CD4-positive, alpha-beta T cell (primary cell): ENCODE results near the gene CTIF. TPM values are rescaled to one million over a fixed set of nuclear protein-coding genes. Genes with fewer than 3 reads are reported as not detected.

Experiments
- ATAC-seq: fragments of 200-7000 bp; cut with Tn5 transposase; one replicate; pipeline ENCODE4 v1.10.0; 2022; ENCODE audit warnings: mild to moderate bottlenecking; ENCODE audit not compliant: poor library complexity
- CTCF ChIA-PET: fragments of 350-600 bp; sonication (Branson Sonifier 250); formaldehyde crosslinking; loops from one replicate; lab custom pipeline; 2021; ENCODE audit warnings: antibody characterized with exemption, inconsistent platforms; lab: Charles Lee
- POLR2A ChIA-PET: fragments of 350-600 bp; sonication (Branson Sonifier 250); formaldehyde crosslinking; loops from one replicate; lab custom pipeline; 2021; ENCODE audit warnings: antibody characterized with exemption, inconsistent platforms; lab: Charles Lee
- DNase-seq, 14 experiments: peaks; one replicate each; pipeline ENCODE4 v3.0.0-alpha.2; 2013 to 2020; ENCODE audit warnings: mixed read lengths in 2 of 14
- H3K27ac ChIP-seq, 2 donors: one replicate each; pipeline versions ENCODE4 v1.5.1 to v1.7.0; 2013; ENCODE audit warnings: low read length in 2 of 2, low read depth in 1 of 2, mild to moderate bottlenecking in 1 of 2
- H3K27me3 ChIP-seq, 2 experiments: 1 replicate in 1 of 2; 2 replicates in 1 of 2; pipeline versions ENCODE4 v1.6.1 to v1.7.0; 2013; ENCODE audit warnings: low read length in 2 of 2, control low read depth in 1 of 2, mild to moderate bottlenecking in 1 of 2, moderate library complexity in 1 of 2; ENCODE audit not compliant: insufficient read depth in 2 of 2, control insufficient read depth in 1 of 2
- H3K36me3 ChIP-seq: one replicate; pipeline ENCODE4 v1.6.1; 2013; ENCODE audit warnings: low read length, control low read depth; ENCODE audit not compliant: insufficient read depth
- H3K4me1 ChIP-seq: one replicate; pipeline ENCODE4 v1.6.1; 2013; ENCODE audit warnings: low read length, control low read depth; ENCODE audit not compliant: insufficient read depth
- H3K4me3 ChIP-seq: one replicate; pipeline ENCODE4 v1.5.1; 2013; ENCODE audit warnings: mild to moderate bottlenecking, low read length, moderate library complexity
- H3K9me3 ChIP-seq, 2 experiments: 1 replicate in 1 of 2; 2 replicates in 1 of 2; pipeline versions ENCODE4 v1.6.1 to v1.7.0; 2013; ENCODE audit warnings: low read length in 2 of 2, mild to moderate bottlenecking in 2 of 2, control low read depth in 1 of 2, moderate library complexity in 1 of 2; ENCODE audit not compliant: control insufficient read depth in 1 of 2, insufficient read depth in 1 of 2
- H3K27ac Mint-ChIP-seq: one replicate; pipeline ENCODE4 v1.8.0; 2020; ENCODE audit warnings: mixed read lengths
- H3K27me3 Mint-ChIP-seq: one replicate; pipeline ENCODE4 v1.8.0; 2021; ENCODE audit warnings: mixed read lengths
- H3K36me3 Mint-ChIP-seq: one replicate; pipeline ENCODE4 v1.8.0; 2021; ENCODE audit warnings: low read depth, mixed read lengths
- H3K4me1 Mint-ChIP-seq: one replicate; pipeline ENCODE4 v1.8.0; 2021; ENCODE audit warnings: low read depth, mixed read lengths
- H3K4me3 Mint-ChIP-seq: one replicate; pipeline ENCODE4 v1.8.0; 2020; ENCODE audit warnings: mild to moderate bottlenecking, mixed read lengths
- H3K9me3 Mint-ChIP-seq: one replicate; pipeline ENCODE4 v1.8.0; 2020; ENCODE audit warnings: mixed read lengths
- intact Hi-C, 2 experiments: fragments of 100-400 bp; cut with DNase I in 1 of 2; cut with micrococcal nuclease in 1 of 2; formaldehyde crosslinking; loops; one replicate each; pipeline versions ENCODE4 v1.15.1 to v1.9.0; 2023 to 2025; cut with DNase I, micrococcal nuclease
- total RNA-seq, 174 experiments: library from RNA in 2 of 174; stranded (reverse) in 2 of 174; gene quantifications; one replicate each; pipeline ENCODE4 v1.2.3 and lab custom pipeline; 2021 to 2026
- TF ChIP-seq, protein P1 (sequence below): fragments of 200-600 bp; IDR thresholded peaks from one replicate; pipeline ENCODE4 v1.8.0; 2022; ENCODE audit warnings: antibody characterized with exemption, mild to moderate bottlenecking

CTIF gene
- total RNA-seq, 2 experiments from 2014 or later = 1.1 to 2.9 TPM

DNA sequence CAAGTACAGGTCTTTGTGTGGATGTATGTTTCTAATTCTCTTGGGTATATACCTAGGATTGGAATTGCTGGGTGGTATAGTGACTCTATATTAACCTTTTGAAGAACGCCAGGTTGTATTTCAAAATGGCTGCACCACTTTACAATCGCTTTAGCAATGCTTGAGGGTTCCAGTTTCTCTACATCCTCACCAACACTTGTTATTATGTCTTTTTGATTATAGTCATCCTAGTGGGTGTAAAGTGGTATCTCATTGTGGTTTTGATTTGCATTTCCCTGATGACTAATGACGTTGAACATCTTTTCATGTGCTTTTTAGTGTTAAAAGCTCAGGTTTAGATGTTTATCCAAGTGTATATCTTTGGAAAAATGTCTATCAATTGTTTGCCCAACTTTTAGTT lies 39.5 kb downstream of the CTIF start:
- TF ChIP-seq, protein P1, sequence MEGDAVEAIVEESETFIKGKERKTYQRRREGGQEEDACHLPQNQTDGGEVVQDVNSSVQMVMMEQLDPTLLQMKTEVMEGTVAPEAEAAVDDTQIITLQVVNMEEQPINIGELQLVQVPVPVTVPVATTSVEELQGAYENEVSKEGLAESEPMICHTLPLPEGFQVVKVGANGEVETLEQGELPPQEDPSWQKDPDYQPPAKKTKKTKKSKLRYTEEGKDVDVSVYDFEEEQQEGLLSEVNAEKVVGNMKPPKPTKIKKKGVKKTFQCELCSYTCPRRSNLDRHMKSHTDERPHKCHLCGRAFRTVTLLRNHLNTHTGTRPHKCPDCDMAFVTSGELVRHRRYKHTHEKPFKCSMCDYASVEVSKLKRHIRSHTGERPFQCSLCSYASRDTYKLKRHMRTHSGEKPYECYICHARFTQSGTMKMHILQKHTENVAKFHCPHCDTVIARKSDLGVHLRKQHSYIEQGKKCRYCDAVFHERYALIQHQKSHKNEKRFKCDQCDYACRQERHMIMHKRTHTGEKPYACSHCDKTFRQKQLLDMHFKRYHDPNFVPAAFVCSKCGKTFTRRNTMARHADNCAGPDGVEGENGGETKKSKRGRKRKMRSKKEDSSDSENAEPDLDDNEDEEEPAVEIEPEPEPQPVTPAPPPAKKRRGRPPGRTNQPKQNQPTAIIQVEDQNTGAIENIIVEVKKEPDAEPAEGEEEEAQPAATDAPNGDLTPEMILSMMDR = no peak
- intact Hi-C loops = no loop called here
- H3K27ac Mint-ChIP-seq = no peak overlapping the region

GRCh38 chr18:48580066-48580465 lies 41.2 kb downstream of the CTIF start:
- H3K4me3 Mint-ChIP-seq = no peak overlapping the region

More for the DNA sequence above, 39.5 kb downstream of the CTIF start:
- H3K27me3 Mint-ChIP-seq = no peaks in the 10 kb centered on the region
- no peaks in the 10 kb centered on the region for H3K36me3 Mint-ChIP-seq
- Histone ChIP-seq H3K4me3 (no peak overlapping the region), H3K9me3 (peaks cover 0 to 3% of the 10 kb centered on the region in 2 experiments), H3K36me3 (no peaks in the 10 kb centered on the region), H3K27me3 (no peaks in the 10 kb centered on the region), H3K4me1 (no peaks in the 10 kb centered on the region), H3K27ac (no peak overlapping the region)
- no peaks in the 10 kb centered on the region for H3K4me1 Mint-ChIP-seq
- DNase-seq = no peak
- ATAC-seq = no peak
- H3K9me3 Mint-ChIP-seq = no peaks in the 10 kb centered on the region
- ChIA-PET CTCF (no interaction called here), POLR2A (no interaction called here)
- no peak overlapping the region for H3K4me3 Mint-ChIP-seq

GRCh38 chr18:48580782-48581181 lies 42.0 kb downstream of the CTIF start:
- Mint-ChIP-seq H3K36me3 (no peaks in the 10 kb centered on the region), H3K4me1 (no peaks in the 10 kb centered on the region), H3K4me3 (no peak overlapping the region), H3K27ac (no peak overlapping the region), H3K27me3 (no peaks in the 10 kb centered on the region), H3K9me3 (no peaks in the 10 kb centered on the region)
- no peaks in the 10 kb centered on the region for H3K4me1 ChIP-seq
- H3K4me3 ChIP-seq = no peak overlapping the region
- no peak overlapping the region for H3K27ac ChIP-seq
- no peaks in the 10 kb centered on the region for H3K27me3 ChIP-seq
- TF ChIP-seq, protein P1 = no peak
- H3K36me3 ChIP-seq = no peaks in the 10 kb centered on the region
- ATAC-seq (no peak), DNase-seq (no peak)
- intact Hi-C loops = no loop called here
- H3K9me3 ChIP-seq = peaks cover 0 to 3% of the 10 kb centered on the region in 2 experiments
- ChIA-PET POLR2A (no interaction called here), CTCF (no interaction called here)

More at GRCh38 chr18:48580066-48580465, 41.2 kb downstream of the CTIF start:
- Mint-ChIP-seq H3K27me3 (no peaks in the 10 kb centered on the region), H3K9me3 (no peaks in the 10 kb centered on the region), H3K4me1 (no peaks in the 10 kb centered on the region), H3K27ac (no peak overlapping the region), H3K36me3 (no peaks in the 10 kb centered on the region)
- H3K4me3 ChIP-seq = no peak overlapping the region
- CTCF ChIA-PET = no interaction called here
- no peaks in the 10 kb centered on the region for H3K27me3 ChIP-seq
- intact Hi-C loops = no loop called here
- H3K9me3 ChIP-seq = peaks cover 0 to 3% of the 10 kb centered on the region in 2 experiments
- POLR2A ChIA-PET = no interaction called here
- H3K4me1 ChIP-seq = no peaks in the 10 kb centered on the region
- DNase-seq (no peak), ATAC-seq (no peak)
- no peaks in the 10 kb centered on the region for H3K36me3 ChIP-seq
- H3K27ac ChIP-seq = no peak overlapping the region
- TF ChIP-seq, protein P1 = no peak
